DOHH2 (cell line): ENCODE data around the gene PTPRN2.

Experiments
- H3F3A ChIP-seq: fragments of 200-600 bp; sonication (generic), shearing (Covaris generic); 2 replicates; pipeline ENCODE4 v1.6.0; 2016; ENCODE audit warnings: antibody characterized with exemption, mild to moderate bottlenecking; ENCODE audit not compliant: control insufficient read depth, insufficient read depth
- H3K27ac ChIP-seq: fragments of 200-600 bp; sonication (generic); 2 replicates; pipeline ENCODE4 v1.5.1; 2014; ENCODE audit warnings: low read depth, mild to moderate bottlenecking, low read length, moderate library complexity
- H3K27me3 ChIP-seq: fragments of 200-600 bp; sonication (generic); 2 replicates; pipeline ENCODE4 v1.6.1; 2014; ENCODE audit warnings: mild to moderate bottlenecking, low read length, mixed read lengths; ENCODE audit not compliant: control insufficient read depth
- H3K36me3 ChIP-seq: fragments of 200-600 bp; sonication (generic); 2 replicates; pipeline ENCODE4 v1.6.1; 2014; ENCODE audit warnings: mild to moderate bottlenecking, low read length, moderate library complexity, mixed read lengths; ENCODE audit not compliant: control insufficient read depth
- H3K4me1 ChIP-seq: fragments of 200-600 bp; sonication (generic); 2 replicates; pipeline ENCODE4 v1.6.1; 2014; ENCODE audit warnings: mild to moderate bottlenecking, low read length, mixed read lengths; ENCODE audit not compliant: control insufficient read depth
- H3K4me2 ChIP-seq: fragments of 200-600 bp; sonication (generic); 2 replicates; pipeline ENCODE4 v1.6.0; 2014; ENCODE audit warnings: mild to moderate bottlenecking, low read length, moderate library complexity
- H3K4me3 ChIP-seq: fragments of 200-600 bp; sonication (generic); 2 replicates; pipeline ENCODE4 v1.5.1; 2014; ENCODE audit warnings: mild to moderate bottlenecking, low read length, mixed read lengths
- H3K79me2 ChIP-seq: fragments of 200-600 bp; sonication (generic); 2 replicates; pipeline ENCODE4 v1.6.1; 2014; ENCODE audit warnings: mild to moderate bottlenecking, low read length, mixed read lengths; ENCODE audit not compliant: control insufficient read depth
- H3K9me2 ChIP-seq: fragments of 200-600 bp; sonication (generic); replicated peaks from 2 replicates; pipeline ENCODE4 v1.6.1; 2014; ENCODE audit warnings: mild to moderate bottlenecking, low read length, mixed read lengths; ENCODE audit not compliant: control insufficient read depth
- H3K9me3 ChIP-seq: fragments of 200-600 bp; sonication (generic); 2 replicates; pipeline ENCODE4 v1.6.1; 2014; ENCODE audit warnings: antibody characterized with exemption, low read length, mixed read lengths; ENCODE audit not compliant: control insufficient read depth, insufficient read depth
- H4K20me1 ChIP-seq: fragments of 200-600 bp; sonication (generic); 2 replicates; pipeline ENCODE4 v1.6.0; 2014; ENCODE audit warnings: low read depth, mild to moderate bottlenecking, antibody characterized with exemption, low read length, moderate library complexity; ENCODE audit not compliant: control insufficient read depth, insufficient read depth
- EZH2phosphoT487 ChIP-seq: fragments of 200-600 bp; sonication (generic); IDR thresholded peaks from 2 replicates; pipeline ENCODE4 v1.6.1; 2017; ENCODE audit warnings: borderline replicate concordance, mild to moderate bottlenecking, antibody characterized with exemption, low read length, moderate library complexity, mixed read lengths
- TF ChIP-seq, protein P1 (sequence below): fragments of 200-600 bp; sonication (generic); IDR thresholded peaks from one replicate; pipeline ENCODE4 v1.5.1; 2014; ENCODE audit warnings: antibody characterized with exemption, mild to moderate bottlenecking, low read depth, low read length; ENCODE audit not compliant: poor library complexity, severe bottlenecking

Gene PTPRN2

DNA sequence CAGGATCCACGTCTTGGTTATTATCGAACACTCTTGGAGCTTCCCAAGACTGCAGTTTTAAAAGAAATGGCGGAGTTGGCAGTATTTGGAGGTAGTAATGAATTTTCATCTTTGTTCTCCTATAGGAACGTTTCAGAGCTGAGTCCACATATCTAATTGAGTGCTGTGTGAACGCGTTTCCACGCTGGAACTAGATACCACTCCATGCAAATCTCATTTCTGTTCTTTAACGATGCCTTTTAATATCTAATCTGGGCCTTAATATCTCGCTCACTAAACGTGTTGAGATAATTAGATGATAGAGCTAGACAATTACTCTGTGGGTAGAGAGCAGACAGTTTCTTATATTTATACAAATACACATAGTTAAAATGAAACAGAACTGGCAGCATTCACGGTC lies 727.2 kb downstream of the PTPRN2 start:
- no peaks in the 10 kb centered on the region for H3K9me2 ChIP-seq
- H3K27me3 ChIP-seq: no peaks in the 10 kb centered on the region
- no peak overlapping the region for H3K4me3 ChIP-seq
- no peaks in the 10 kb centered on the region for H4K20me1 ChIP-seq
- H3K4me1 ChIP-seq: no peaks in the 10 kb centered on the region
- no peak overlapping the region for H3K27ac ChIP-seq
- no peaks in the 10 kb centered on the region for H3K36me3 ChIP-seq
- H3K4me2 ChIP-seq: no peak overlapping the region
- TF ChIP-seq, protein P1, sequence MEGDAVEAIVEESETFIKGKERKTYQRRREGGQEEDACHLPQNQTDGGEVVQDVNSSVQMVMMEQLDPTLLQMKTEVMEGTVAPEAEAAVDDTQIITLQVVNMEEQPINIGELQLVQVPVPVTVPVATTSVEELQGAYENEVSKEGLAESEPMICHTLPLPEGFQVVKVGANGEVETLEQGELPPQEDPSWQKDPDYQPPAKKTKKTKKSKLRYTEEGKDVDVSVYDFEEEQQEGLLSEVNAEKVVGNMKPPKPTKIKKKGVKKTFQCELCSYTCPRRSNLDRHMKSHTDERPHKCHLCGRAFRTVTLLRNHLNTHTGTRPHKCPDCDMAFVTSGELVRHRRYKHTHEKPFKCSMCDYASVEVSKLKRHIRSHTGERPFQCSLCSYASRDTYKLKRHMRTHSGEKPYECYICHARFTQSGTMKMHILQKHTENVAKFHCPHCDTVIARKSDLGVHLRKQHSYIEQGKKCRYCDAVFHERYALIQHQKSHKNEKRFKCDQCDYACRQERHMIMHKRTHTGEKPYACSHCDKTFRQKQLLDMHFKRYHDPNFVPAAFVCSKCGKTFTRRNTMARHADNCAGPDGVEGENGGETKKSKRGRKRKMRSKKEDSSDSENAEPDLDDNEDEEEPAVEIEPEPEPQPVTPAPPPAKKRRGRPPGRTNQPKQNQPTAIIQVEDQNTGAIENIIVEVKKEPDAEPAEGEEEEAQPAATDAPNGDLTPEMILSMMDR: no peak
- TF ChIP-seq EZH2phosphoT487: no peak
- H3K79me2 ChIP-seq: no peaks in the 10 kb centered on the region
- H3F3A ChIP-seq: no peaks in the 10 kb centered on the region
- peaks cover 22% of the 10 kb centered on the region; the same call in 1 of the 2 replicates for H3K9me3 ChIP-seq

DNA sequence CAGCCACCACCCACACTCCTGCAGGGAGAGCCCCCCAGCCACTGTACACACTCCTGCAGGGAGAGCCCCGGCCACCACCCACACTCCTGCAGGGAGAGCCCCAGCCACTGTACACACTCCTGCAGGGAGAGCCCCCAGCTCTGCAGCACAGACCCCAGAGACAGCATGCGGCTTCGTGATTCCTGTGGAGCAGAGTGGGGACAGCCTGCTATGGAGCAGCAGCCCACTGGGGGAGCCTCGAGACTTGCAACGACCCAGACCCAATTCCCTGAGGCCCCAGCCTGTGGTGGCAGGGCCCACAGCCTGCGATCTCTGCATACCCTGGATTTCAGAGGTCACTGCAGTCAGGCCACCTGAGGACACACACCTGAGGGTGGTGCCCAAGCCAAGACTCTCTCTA lies 727.7 kb downstream of the PTPRN2 start:
- H3K27me3 ChIP-seq: no peaks in the 10 kb centered on the region

DNA sequence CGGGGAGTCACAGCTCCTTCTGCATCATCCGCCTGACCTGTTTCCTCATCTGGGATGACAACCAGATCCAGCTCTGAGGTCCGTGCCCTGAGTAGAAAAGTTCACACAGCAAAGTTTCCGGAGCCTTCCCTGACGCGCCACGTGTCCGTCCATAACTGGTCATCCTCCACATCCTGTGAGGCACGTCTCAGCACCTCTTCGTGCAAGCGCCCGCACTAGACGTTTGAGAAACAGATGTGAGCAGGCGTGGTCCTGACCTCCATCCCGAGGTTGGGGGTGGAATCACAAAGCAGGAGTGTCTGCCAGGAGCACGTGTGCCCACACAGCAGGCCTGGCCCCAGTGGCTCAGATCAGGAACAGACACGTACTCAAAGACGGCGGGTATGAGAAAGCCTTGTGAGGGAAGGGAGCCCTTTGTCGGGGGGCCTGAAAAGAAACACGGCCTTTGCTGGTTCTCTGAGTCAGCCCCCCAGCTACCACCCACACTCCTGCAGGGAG lies 730.0 kb downstream of the PTPRN2 start:
- H3K27ac ChIP-seq: no peak overlapping the region
- peaks cover 14% of the 10 kb centered on the region; the same call in 1 of the 2 replicates for H3K9me3 ChIP-seq
- no peaks in the 10 kb centered on the region for H3K9me2 ChIP-seq
- no peaks in the 10 kb centered on the region for H3F3A ChIP-seq
- no peaks in the 10 kb centered on the region for H3K79me2 ChIP-seq
- no peaks in the 10 kb centered on the region for H3K27me3 ChIP-seq
- no peaks in the 10 kb centered on the region for H4K20me1 ChIP-seq
- H3K36me3 ChIP-seq: no peaks in the 10 kb centered on the region
- no peak overlapping the region for H3K4me3 ChIP-seq
- no peak overlapping the region for H3K4me2 ChIP-seq
- TF ChIP-seq EZH2phosphoT487: no peak
- TF ChIP-seq, protein P1: no peak
- no peaks in the 10 kb centered on the region for H3K4me1 ChIP-seq

More for the DNA sequence above, 727.7 kb downstream of the PTPRN2 start:
- Histone ChIP-seq H4K20me1 (no peaks in the 10 kb centered on the region), H3K36me3 (no peaks in the 10 kb centered on the region), H3K79me2 (no peaks in the 10 kb centered on the region), H3K9me3 (peaks cover 17% of the 10 kb centered on the region; the same call in 1 of the 2 replicates), H3K4me2 (no peak overlapping the region), H3F3A (no peaks in the 10 kb centered on the region), H3K9me2 (no peaks in the 10 kb centered on the region), H3K27ac (no peak overlapping the region), H3K4me3 (no peak overlapping the region), H3K4me1 (no peaks in the 10 kb centered on the region)
- TF ChIP-seq EZH2phosphoT487: no peak
- TF ChIP-seq, protein P1: no peak
